ENCODE data around the gene COL15A1.
A peak's percentile ranks its signal among the peaks of the same experiment; 100 is the strongest.

The COL15A1 gene

DNA sequence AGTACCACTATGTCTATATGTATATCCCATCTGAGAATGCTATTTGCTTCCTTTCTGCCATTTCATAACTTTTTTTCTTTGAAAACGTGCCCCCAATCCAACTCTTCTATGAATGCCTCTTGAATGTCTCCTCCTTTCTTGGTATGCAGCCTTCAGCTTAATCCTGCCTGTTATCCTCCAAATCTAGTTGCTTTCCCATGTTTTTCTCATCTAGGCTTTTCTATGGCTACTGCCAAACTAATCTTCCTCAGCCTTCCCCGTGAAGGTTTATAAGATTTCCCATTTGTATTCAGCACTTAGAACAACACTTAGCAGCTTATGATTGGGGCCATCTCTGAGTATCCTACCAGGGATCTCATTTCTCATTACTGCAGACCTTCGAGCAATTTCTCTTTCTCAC, 163.7 kb downstream of the COL15A1 start:
- DNase-seq (ENCODE audit: low read depth, low spot score): no peak

DNA sequence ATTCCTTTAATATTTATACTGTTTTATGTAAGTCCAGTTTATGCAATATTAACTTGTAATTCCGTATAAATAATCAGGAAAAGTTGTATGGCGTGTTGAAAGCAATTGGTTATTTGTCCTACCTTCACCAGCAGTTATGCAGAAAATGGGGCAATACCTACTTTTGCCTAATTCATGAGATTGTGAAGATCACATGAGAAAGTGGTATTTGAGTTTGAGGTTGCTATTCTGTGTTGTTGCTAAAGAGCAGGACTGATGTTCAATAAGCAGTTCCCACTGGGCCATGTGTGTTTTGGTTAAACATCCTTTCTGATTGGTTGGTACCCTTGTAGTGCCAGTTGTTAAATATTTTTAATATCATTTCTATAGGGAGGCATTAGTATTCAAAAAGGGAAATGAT, 164.4 kb downstream of the COL15A1 start:
- DNase-seq (ENCODE audit: low read depth, low spot score): no peak

DNA sequence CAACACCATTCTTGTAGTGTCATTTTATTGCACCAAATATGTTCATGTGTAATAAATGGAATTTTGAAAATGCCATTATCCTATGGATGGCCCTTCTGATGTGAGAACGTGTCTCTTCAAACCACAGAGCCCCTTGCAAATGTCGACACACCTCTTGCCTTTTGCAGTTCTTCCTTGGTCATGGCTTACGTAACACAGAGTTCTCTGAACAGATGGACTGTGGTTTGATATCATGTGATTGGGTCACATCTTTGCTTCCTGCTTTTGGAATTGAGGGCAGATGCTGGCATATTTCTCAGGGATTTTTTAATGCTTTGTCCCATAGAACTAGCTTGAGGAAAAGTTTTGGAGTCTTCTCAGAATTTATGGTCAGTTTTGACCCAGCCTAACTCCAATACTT, 165.8 kb downstream of the COL15A1 start:
- DNase-seq (ENCODE audit: low read depth, low spot score): no peak

DNA sequence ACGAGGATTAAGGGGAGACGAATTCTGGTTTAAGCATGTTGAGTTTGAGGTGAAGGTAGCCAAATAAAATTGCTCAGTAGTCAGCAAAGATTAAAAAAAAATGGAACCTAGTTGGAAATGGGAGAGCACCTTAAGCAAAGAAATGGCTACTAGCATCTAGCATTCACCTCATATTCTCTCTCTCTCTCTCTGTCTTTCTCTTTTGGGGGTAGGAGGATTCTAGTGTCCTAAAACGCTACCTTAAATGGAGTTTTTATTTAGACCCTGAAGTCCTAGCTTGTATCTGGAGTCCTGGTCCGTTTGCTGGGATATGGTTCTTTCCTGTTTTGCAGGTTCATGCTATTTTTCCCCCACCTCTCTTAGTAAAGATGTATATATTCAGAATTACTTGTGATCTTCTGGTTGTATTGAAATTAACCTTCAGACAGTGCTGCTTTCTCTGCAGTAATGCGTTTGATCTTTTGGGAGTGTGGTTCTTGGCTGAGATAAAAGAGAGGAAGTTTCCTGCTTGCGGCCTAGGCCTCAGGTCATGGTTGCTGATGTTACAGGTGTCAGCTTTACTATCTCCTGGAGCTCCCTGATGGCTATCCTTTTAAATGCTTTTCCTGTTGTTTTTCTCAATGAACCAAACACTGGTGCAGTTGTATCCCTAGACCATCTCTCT, 169.2 kb downstream of the COL15A1 start:
- DNase-seq (ENCODE audit: low read depth, low spot score): no peak

DNA sequence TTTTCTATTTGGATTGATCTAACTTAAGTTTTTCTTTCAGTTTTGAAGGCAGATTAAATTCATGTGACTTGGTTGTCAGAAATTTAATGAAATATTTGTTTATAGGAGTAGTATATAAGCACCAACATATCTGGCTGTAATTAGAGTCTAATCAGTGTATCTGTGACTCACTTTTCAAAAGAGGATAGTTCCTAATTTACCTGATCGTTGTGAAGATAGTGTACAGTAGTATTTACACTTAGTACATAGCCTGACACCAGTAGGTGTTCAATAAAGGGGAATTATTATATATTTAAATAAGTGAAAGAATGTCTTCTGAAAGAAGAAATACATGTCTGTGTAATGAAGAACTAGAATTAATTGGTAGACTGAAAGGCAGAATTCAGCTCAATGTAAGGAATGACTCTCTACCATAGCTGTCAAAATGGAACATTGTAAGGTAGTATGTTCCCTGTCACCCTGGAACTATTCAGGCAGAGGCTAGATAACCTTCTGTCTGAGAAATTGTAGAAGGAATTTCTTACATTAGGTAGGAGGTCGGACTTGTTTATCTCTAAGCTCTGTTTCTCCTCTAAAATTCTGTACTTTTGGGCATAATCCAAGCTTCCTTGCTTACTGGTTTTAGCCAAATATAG, 169.8 kb downstream of the COL15A1 start:
- no peak for DNase-seq (ENCODE audit: low read depth, low spot score)

DNA sequence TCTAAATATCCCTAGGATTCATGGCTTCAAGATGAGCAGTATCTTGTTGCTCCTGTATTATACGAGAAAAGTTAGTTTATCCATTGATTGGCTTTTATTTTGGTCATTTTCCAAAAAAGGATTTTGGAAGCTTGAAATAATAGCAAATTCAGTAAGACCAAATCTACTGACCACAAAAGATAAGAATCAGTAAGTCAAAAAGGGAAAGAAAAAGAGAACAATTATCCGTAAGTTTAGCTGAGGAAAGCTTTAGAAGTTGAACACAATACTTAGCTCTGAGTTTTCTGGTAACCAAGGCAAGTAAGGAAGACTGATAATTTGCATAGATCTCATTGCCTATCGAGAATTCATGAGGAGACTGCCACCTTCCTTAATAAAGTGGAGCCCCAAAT, 170.3 kb downstream of the COL15A1 start:
- peak; percentile 27 for DNase-seq (ENCODE audit: low read depth, low spot score)

DNA sequence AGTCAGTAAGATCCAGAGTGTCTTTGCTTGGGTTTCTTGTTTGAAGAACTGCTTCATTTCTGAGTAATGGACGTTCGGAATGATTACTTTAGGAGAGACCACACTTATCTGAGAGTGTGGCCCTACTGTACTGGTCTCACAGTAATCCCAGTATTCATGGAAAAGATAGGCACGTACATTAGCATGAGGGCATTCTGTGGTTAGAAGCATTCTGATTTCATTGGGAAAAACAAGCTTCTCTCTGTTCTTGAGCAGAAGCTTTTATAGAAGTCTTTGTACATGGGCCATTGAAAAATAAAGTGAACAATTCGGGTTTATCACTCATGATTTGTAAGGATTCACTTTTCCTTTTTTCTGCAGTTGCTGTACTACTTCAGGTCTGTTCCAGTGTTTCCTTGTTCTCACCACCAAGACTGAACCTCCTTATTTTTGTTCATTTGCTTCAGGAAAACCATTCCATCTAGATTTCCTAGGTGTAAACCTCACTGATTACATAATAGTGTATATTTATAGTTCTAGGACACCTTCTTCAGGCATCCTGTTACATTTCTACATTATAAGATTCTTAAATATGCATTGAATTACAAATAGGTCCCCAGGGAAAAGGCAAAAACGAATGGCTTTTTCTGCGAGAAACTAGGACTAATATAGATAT, 171.3 kb downstream of the COL15A1 start:
- peak; percentile 43 for DNase-seq (ENCODE audit: low read depth, low spot score)

DNA sequence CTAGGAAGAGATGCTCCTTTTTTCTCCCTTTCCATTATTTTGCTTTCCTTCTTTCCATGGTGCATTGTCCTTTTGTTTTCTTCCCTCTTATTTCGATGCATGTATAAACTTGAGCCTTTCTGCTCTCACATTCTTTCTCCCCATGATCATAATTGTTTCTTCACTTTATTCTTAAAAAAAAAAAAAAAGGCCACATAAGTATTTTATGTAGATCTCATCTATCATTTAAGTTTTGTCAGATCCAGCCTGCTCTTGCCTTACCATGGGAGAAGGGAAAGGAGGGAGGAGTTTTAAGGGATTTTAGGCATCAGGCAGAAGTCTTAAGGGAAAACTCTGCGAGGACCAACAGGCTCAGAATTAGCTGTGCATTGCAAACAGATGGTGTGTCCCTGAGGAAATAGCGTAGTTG, 172.3 kb downstream of the COL15A1 start:
- no peak for DNase-seq (ENCODE audit: low read depth, low spot score)

DNA sequence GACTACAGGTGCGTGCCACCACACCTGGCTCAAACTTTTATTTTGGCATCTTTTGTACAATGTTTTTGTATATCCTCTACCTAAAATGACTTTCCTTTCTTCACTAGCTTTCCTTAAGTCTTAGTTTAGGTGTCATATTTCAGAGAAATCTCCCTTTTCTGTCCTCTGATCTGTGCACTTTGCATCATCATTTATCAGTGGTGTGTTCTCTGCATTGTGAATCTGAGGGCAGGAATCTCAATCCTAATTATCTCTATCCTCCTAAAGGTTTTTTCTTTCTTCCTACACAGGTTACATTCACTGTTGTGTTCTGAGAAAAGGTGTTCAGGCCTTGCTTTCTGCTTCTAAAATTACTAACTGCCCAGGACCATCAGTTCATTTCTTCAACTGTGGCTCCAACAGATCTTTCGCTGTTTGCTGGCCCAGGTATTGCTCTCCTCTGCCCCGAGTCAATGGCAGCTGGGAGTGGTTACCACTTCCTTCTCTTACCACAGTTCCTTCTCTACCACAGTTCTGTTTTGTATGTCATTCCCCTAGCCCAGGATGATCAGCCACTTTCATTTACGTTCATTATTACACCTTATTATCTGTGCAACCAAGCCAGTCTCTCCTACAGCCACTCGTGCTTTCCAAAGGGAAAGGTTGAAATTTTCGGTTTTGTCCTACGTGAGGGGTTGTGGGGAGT, 175.2 kb downstream of the COL15A1 start:
- no peak for DNase-seq (ENCODE audit: low read depth, low spot score)

DNA sequence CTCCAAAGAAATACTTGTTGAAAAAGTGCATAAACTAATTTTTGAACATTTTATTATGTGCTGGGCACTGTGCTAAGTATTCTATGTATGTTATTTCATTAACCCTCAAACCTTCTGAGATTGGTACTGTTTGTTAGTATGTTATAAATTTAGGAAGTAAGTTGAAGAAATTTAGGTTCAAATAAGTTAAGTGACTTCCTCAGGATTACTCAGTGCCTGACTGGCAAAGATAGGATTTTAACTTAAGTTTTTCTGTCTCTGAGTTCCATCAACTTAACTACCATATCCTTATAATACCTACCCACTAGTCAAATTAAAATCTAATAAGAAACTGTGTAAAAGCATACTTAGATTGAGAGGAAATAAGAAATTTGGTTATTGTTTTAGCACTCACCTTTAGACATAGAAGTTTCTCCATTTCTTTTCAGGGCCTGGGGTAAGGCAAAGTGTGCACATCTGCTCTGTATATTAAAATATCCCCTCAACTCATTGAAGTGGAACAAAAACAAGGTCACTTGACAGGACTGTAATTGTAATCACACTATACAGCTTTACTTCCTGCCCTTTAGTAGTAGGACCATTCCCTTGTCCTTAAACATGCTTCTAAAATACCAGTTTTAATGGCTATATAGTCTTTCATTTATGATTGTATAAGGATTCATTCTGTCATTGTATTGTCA, 176.4 kb downstream of the COL15A1 start:
- no peak for DNase-seq (ENCODE audit: low read depth, low spot score)
